Measurements from ENCODE around the gene B4GALT1. TPM values are rescaled to one million over a fixed set of nuclear protein-coding genes. Genes with fewer than 3 reads are reported as not detected.

The B4GALT1 gene
- polyA plus RNA-seq, 1 donor (not counting 4 experiments of a cell fraction or from before 2014, with no cell fraction given), result 55.1 TPM

GRCh38 chr9:33198165-33198564, 31.0 kb upstream of the B4GALT1 start:
- Histone ChIP-seq H3K9me1 (ENCODE audit: control insufficient read depth, extremely low read depth, insufficient read depth, low read length) (no peaks in the 10 kb centered on the region), H2AFZ (ENCODE audit: control insufficient read depth, low read length) (peak overlapping the region; percentile 8), H3K4me1 (ENCODE audit: control insufficient read depth, extremely low read depth, insufficient read depth, low read length) (peaks cover 35% of the 10 kb centered on the region), H3K27ac (ENCODE audit: control insufficient read depth, insufficient read depth, low read length) (peak overlapping the region; percentile 20), H3K9ac (ENCODE audit: control insufficient read depth, extremely low read depth, insufficient read depth, low read length) (no peak overlapping the region), H3K27me3 (ENCODE audit: control insufficient read depth, extremely low read depth, insufficient read depth, low read length) (no peaks in the 10 kb centered on the region), H3K4me3 (ENCODE audit: control insufficient read depth in 2 of 3, extremely low read depth in 1 of 3, insufficient read depth in 2 of 3, low read depth in 1 of 3, low read length in 3 of 3) (no peak overlapping the region), H3K79me2 (ENCODE audit: control insufficient read depth, insufficient read depth, low read length) (no peaks in the 10 kb centered on the region), H3K9me3 (ENCODE audit: control insufficient read depth, low read depth, low read length) (no peaks in the 10 kb centered on the region), H3K4me2 (ENCODE audit: control insufficient read depth, extremely low read depth, insufficient read depth, low read depth, low read length) (peak overlapping the region; percentile 48), H4K20me1 (ENCODE audit: control insufficient read depth, extremely low read depth, insufficient read depth, low read length) (no peaks in the 10 kb centered on the region), H3K36me3 (ENCODE audit: control insufficient read depth in 2 of 2, extremely low read depth in 1 of 2, insufficient read depth in 2 of 2, low read length in 2 of 2) (no peaks in the 10 kb centered on the region)
- no peak for TF ChIP-seq EZH2 (IDR thresholded peaks at IDR 0.05; ENCODE audit: low read length)
- TF ChIP-seq, protein P1, sequence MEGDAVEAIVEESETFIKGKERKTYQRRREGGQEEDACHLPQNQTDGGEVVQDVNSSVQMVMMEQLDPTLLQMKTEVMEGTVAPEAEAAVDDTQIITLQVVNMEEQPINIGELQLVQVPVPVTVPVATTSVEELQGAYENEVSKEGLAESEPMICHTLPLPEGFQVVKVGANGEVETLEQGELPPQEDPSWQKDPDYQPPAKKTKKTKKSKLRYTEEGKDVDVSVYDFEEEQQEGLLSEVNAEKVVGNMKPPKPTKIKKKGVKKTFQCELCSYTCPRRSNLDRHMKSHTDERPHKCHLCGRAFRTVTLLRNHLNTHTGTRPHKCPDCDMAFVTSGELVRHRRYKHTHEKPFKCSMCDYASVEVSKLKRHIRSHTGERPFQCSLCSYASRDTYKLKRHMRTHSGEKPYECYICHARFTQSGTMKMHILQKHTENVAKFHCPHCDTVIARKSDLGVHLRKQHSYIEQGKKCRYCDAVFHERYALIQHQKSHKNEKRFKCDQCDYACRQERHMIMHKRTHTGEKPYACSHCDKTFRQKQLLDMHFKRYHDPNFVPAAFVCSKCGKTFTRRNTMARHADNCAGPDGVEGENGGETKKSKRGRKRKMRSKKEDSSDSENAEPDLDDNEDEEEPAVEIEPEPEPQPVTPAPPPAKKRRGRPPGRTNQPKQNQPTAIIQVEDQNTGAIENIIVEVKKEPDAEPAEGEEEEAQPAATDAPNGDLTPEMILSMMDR (optimal IDR thresholded peaks at IDR 0.05 in 1 of 3, IDR thresholded peaks at IDR 0.05 in 1 of 3, conservative IDR thresholded peaks at IDR 0.05 in 1 of 3; ENCODE audit: extremely low read depth in 1 of 3, insufficient read depth in 2 of 3, low read length in 3 of 3), result no peak
- dilution Hi-C loops (cut with MboI; ENCODE audit: extremely low pct_ligation_motif_present, low sequenced_read_pairs), result no loop called here
- no peak for DNase-seq (ENCODE audit: low read depth, low spot score)
- FAIRE-seq, result peak; percentile 52

- DNase-seq (ENCODE audit: low read depth, low spot score) (no peak), FAIRE-seq (peak; percentile 46)
- TF ChIP-seq, protein P1 (optimal IDR thresholded peaks at IDR 0.05 in 1 of 3, IDR thresholded peaks at IDR 0.05 in 1 of 3, conservative IDR thresholded peaks at IDR 0.05 in 1 of 3; ENCODE audit: extremely low read depth in 1 of 3, insufficient read depth in 2 of 3, low read length in 3 of 3), result no peak
- no peak for TF ChIP-seq EZH2 (IDR thresholded peaks at IDR 0.05; ENCODE audit: low read length)
- Histone ChIP-seq H3K4me2 (ENCODE audit: control insufficient read depth, extremely low read depth, insufficient read depth, low read depth, low read length) (no peak overlapping the region), H3K9me1 (ENCODE audit: control insufficient read depth, extremely low read depth, insufficient read depth, low read length) (no peaks in the 10 kb centered on the region), H3K9me3 (ENCODE audit: control insufficient read depth, low read depth, low read length) (no peaks in the 10 kb centered on the region), H3K27ac (ENCODE audit: control insufficient read depth, insufficient read depth, low read length) (peak overlapping the region; percentile 20), H2AFZ (ENCODE audit: control insufficient read depth, low read length) (peak overlapping the region; percentile 8), H4K20me1 (ENCODE audit: control insufficient read depth, extremely low read depth, insufficient read depth, low read length) (no peaks in the 10 kb centered on the region), H3K4me3 (ENCODE audit: control insufficient read depth in 2 of 3, extremely low read depth in 1 of 3, insufficient read depth in 2 of 3, low read depth in 1 of 3, low read length in 3 of 3) (no peak overlapping the region), H3K36me3 (ENCODE audit: control insufficient read depth in 2 of 2, extremely low read depth in 1 of 2, insufficient read depth in 2 of 2, low read length in 2 of 2) (no peaks in the 10 kb centered on the region), H3K27me3 (ENCODE audit: control insufficient read depth, extremely low read depth, insufficient read depth, low read length) (no peaks in the 10 kb centered on the region), H3K4me1 (ENCODE audit: control insufficient read depth, extremely low read depth, insufficient read depth, low read length) (peaks cover 30% of the 10 kb centered on the region), H3K9ac (ENCODE audit: control insufficient read depth, extremely low read depth, insufficient read depth, low read length) (no peak overlapping the region), H3K79me2 (ENCODE audit: control insufficient read depth, insufficient read depth, low read length) (no peaks in the 10 kb centered on the region)
- dilution Hi-C loops (cut with MboI; ENCODE audit: extremely low pct_ligation_motif_present, low sequenced_read_pairs), result no loop called here
These were observed 30.4 kb upstream of the B4GALT1 start for GRCh38 chr9:33197279-33198152.

All from keratinocyte (primary cell).